IMR-90 (cell line): ENCODE measurements around the gene ZBED2. TPM values are rescaled to one million over a fixed set of nuclear protein-coding genes. Genes with fewer than 3 reads are reported as not detected.

Experiments
- ATAC-seq: fragments of 200-7000 bp; cut with Tn5 transposase; 2 replicates; pipeline ENCODE4 v1.9.1; 2020; ENCODE audit warnings: low read depth, mild to moderate bottlenecking, moderate library complexity
- BruUV-seq: library from RNA; stranded (reverse); fragments of 400-500 nt; replicated peaks from 2 replicates; lab custom pipeline; 2021; lab: Mats Ljungman, UMichigan
- CTCF ChIA-PET: fragments of 300-600 bp; formaldehyde crosslinking; extraction: SDS; loops from one replicate; lab custom pipeline; 2021; ENCODE audit warnings: antibody characterized with exemption; lab: Yijun Ruan, JAX
- POLR2A ChIA-PET: fragments of 300-600 bp; sonication (Branson Sonifier 250); formaldehyde crosslinking; loops from one replicate; lab custom pipeline; 2022; ENCODE audit warnings: antibody characterized with exemption; ENCODE audit not compliant: unreplicated experiment; lab: Charles Lee
- DNase-seq: peaks from one replicate; pipeline ENCODE4 v3.0.0; 2013
- H2AFZ ChIP-seq: replicated peaks from 2 replicates; pipeline ENCODE3; 2013; ENCODE audit warnings: low read length, mild to moderate bottlenecking; ENCODE audit not compliant: poor library complexity
- H2AK5ac ChIP-seq: 2 replicates; pipeline ENCODE4 v1.6.1; 2013; ENCODE audit warnings: low read depth, low read length, inconsistent platforms
- H2AK9ac ChIP-seq: replicated peaks from 2 replicates; pipeline ENCODE3; 2013; ENCODE audit warnings: mild to moderate bottlenecking, low read depth, low read length, moderate library complexity; ENCODE audit not compliant: poor library complexity
- H2BK120ac ChIP-seq: 2 replicates; pipeline ENCODE4 v1.6.1; 2013; ENCODE audit warnings: low read depth, low read length, inconsistent platforms
- H2BK15ac ChIP-seq: 3 replicates; pipeline ENCODE4 v1.6.1; 2013; ENCODE audit warnings: low read depth, low read length, inconsistent platforms
- H2BK20ac ChIP-seq: 2 replicates; pipeline ENCODE4 v1.6.1; 2013; ENCODE audit warnings: low read depth, mild to moderate bottlenecking, inconsistent platforms, low read length, moderate library complexity
- H2BK5ac ChIP-seq: 2 replicates; pipeline ENCODE4 v1.6.1; 2013; ENCODE audit warnings: mild to moderate bottlenecking, low read depth, low read length, inconsistent platforms; ENCODE audit not compliant: poor library complexity, severe bottlenecking
- H3K14ac ChIP-seq: replicated peaks from 2 replicates; pipeline ENCODE4 v1.6.1; 2013; ENCODE audit warnings: low read depth, low read length, inconsistent platforms
- H3K18ac ChIP-seq: 2 replicates; pipeline ENCODE4 v1.6.1; 2013; ENCODE audit warnings: low read depth, low read length, control low read depth
- H3K23ac ChIP-seq: 2 replicates; pipeline ENCODE4 v1.6.1; 2013; ENCODE audit warnings: low read depth, low read length, inconsistent platforms
- H3K27ac ChIP-seq: 2 replicates; pipeline ENCODE4 v1.5.1; 2013; ENCODE audit warnings: mild to moderate bottlenecking, control low read depth, low read length; ENCODE audit not compliant: insufficient read depth
- H3K27me3 ChIP-seq: 2 replicates; pipeline ENCODE4 v1.6.1; 2013; ENCODE audit warnings: low read length; ENCODE audit not compliant: control insufficient read depth, insufficient read depth
- H3K36me3 ChIP-seq: 2 replicates; pipeline ENCODE4 v1.6.1; 2013; ENCODE audit warnings: low read length, mixed read lengths; ENCODE audit not compliant: control insufficient read depth, insufficient read depth
- H3K4ac ChIP-seq: 2 replicates; pipeline ENCODE4 v1.6.1; 2013; ENCODE audit warnings: low read depth, low read length, inconsistent platforms
- H3K4me1 ChIP-seq: 2 replicates; pipeline ENCODE4 v1.6.1; 2013; ENCODE audit warnings: low read length, mixed read lengths; ENCODE audit not compliant: control insufficient read depth, insufficient read depth
- H3K4me2 ChIP-seq: 2 replicates; pipeline ENCODE4 v1.6.1; 2013; ENCODE audit warnings: low read depth, mild to moderate bottlenecking, control low read depth, low read length, moderate library complexity
- H3K4me3 ChIP-seq: 2 replicates; pipeline ENCODE4 v1.5.1; 2013; ENCODE audit warnings: low read depth, mild to moderate bottlenecking, control low read depth, low read length, moderate library complexity; ENCODE audit not compliant: insufficient read depth
- H3K56ac ChIP-seq: 2 replicates; pipeline ENCODE4 v1.6.1; 2013; ENCODE audit warnings: low read length, inconsistent platforms; ENCODE audit not compliant: insufficient read depth; ENCODE audit errors: extremely low read depth
- H3K79me1 ChIP-seq, 2 experiments: 2 replicates each; pipeline ENCODE4 v1.6.1; 2013; ENCODE audit warnings: low read length in 2 of 2, inconsistent platforms in 1 of 2, low read depth in 1 of 2
- H3K9ac ChIP-seq: 2 replicates; pipeline ENCODE4 v1.6.1; 2013; ENCODE audit warnings: low read depth, low read length, control low read depth
- H3K9me1 ChIP-seq: 2 replicates; pipeline ENCODE4 v1.6.1; 2013; ENCODE audit warnings: low read length, inconsistent platforms; ENCODE audit not compliant: insufficient read depth
- H3K9me3 ChIP-seq: 2 replicates; pipeline ENCODE4 v1.6.1; 2013; ENCODE audit warnings: low read length; ENCODE audit not compliant: control insufficient read depth, insufficient read depth
- H4K20me1 ChIP-seq: 2 replicates; pipeline ENCODE4 v1.6.1; 2013; ENCODE audit warnings: low read length, inconsistent platforms; ENCODE audit not compliant: insufficient read depth
- H4K5ac ChIP-seq: 2 replicates; pipeline ENCODE4 v1.6.1; 2013; ENCODE audit warnings: mild to moderate bottlenecking, low read depth, low read length, control low read depth
- H4K8ac ChIP-seq, 2 experiments: 2 replicates each; pipeline ENCODE4 v1.6.1; 2013; ENCODE audit warnings: low read depth in 2 of 2, low read length in 2 of 2, control low read depth in 1 of 2, inconsistent platforms in 1 of 2
- H4K91ac ChIP-seq: 2 replicates; pipeline ENCODE4 v1.6.1; 2013; ENCODE audit warnings: low read depth, low read length, inconsistent platforms; ENCODE audit not compliant: insufficient read depth
- BHLHE40 ChIP-seq: fragments of 150-350 bp; IDR thresholded peaks from 2 replicates; pipeline ENCODE4 v1.6.1; 2016; ENCODE audit warnings: mild to moderate bottlenecking, low read depth, low read length
- CTCF ChIP-seq: conservative IDR thresholded peaks from 2 replicates; pipeline ENCODE4 v1.5.1; 2012; ENCODE audit warnings: mild to moderate bottlenecking, low read depth, low read length, improper control_type of control experiment
- MAFK ChIP-seq: IDR thresholded peaks from 2 replicates; pipeline ENCODE4 v1.6.1; 2012; ENCODE audit warnings: low read depth, low read length, improper control_type of control experiment
- RCOR1 ChIP-seq: IDR thresholded peaks from 2 replicates; pipeline ENCODE4 v1.6.1; 2012; ENCODE audit warnings: mild to moderate bottlenecking, low read length, improper control_type of control experiment; ENCODE audit not compliant: insufficient replicate concordance
- SMC3 ChIP-seq: fragments of 150-350 bp; IDR thresholded peaks from 2 replicates; pipeline ENCODE4 v1.6.1; 2016; ENCODE audit warnings: low read depth, mild to moderate bottlenecking, antibody characterized with exemption, low read length, moderate library complexity
- WGBS, 2 experiments: methylation state at CpG; one replicate each; pipeline versions ENCODE4 v1.1.5 to v1.1.7; 2013; ENCODE audit warnings: missing lambda C conversion rate in 2 of 2; ENCODE audit not compliant: insufficient read length in 1 of 2; ENCODE audit errors: extremely low coverage in 2 of 2; 5-methylcytosine and 5-hydroxymethylcytosine counted together
- dilution Hi-C: fragments of 300-500 bp; cut with HindIII; formaldehyde crosslinking; loops from one replicate; pipeline ENCODE4 v1.14.3; 2018; ENCODE audit warnings: low sequenced_read_pairs; ENCODE audit not compliant: unreplicated experiment
- in situ Hi-C: fragments of 300-500 bp; cut with MboI; formaldehyde crosslinking; loops from 3 replicates; pipeline ENCODE4 v1.14.3; 2019; ENCODE audit warnings: low sequenced_read_pairs, inconsistent platforms, mixed read lengths
- intact Hi-C: fragments of 100-400 bp; cut with micrococcal nuclease; formaldehyde crosslinking; loops from 2 replicates; pipeline ENCODE4 v1.10.0; 2022
- polyA plus RNA-seq, 3 experiments: library from polyadenylated mRNA; depleted of rRNA; stranded (reverse); fragments of >200 nt; gene quantifications; 2 replicates each; pipeline ENCODE4 v1.2.3, GENCODE V29; 2012; ENCODE audit warnings: low replicate concordance in 1 of 3
- total RNA-seq: library from RNA; depleted of rRNA; stranded (reverse); fragments of >200 nt; gene quantifications from 2 replicates; pipeline ENCODE4 v1.2.3, GENCODE V29; 2012
- TF ChIP-seq, protein P1 (sequence below): fragments of 150-350 bp; IDR thresholded peaks from 2 replicates; pipeline ENCODE4 v1.6.1; 2016; ENCODE audit warnings: low read depth, mild to moderate bottlenecking, low read length, moderate library complexity, borderline replicate concordance

ZBED2 gene
- total and polyA plus RNA-seq, 2 of the 4 experiments (the other 2 are of a cell fraction) = 0.51 to 0.72 TPM

GRCh38 chr3:111596328-111596727 is 1.2 kb upstream of the ZBED2 start:
- Histone ChIP-seq H3K79me1 (peaks cover 0 to 11% of the 10 kb centered on the region in 2 experiments; a peak in 2 of 4 replicates), H3K36me3 (no peaks in the 10 kb centered on the region), H2AK5ac (no peak overlapping the region), H4K20me1 (no peaks in the 10 kb centered on the region), H4K5ac (no peak overlapping the region), H4K8ac (0 out of 4 replicates have a peak overlapping the region, but pooled peaks of 1 of the 2 experiments have one; percentile 2), H3K9ac (no peak overlapping the region), H2BK15ac (no peak overlapping the region), H3K56ac (no peak overlapping the region), H4K91ac (no peak overlapping the region), H3K4me2 (no peak overlapping the region), H3K23ac (no peak overlapping the region), H2BK20ac (no peak overlapping the region), H2AK9ac (no peak overlapping the region), H3K27me3 (no peaks in the 10 kb centered on the region), H3K14ac (no peak overlapping the region), H3K9me1 (peaks cover 24% of the 10 kb centered on the region), H3K27ac (no peak overlapping the region), H3K4me1 (peaks cover 23% of the 10 kb centered on the region), H2AFZ (no peak overlapping the region), H2BK5ac (peak overlapping the region; percentile 21), H3K4ac (no peak overlapping the region), H3K4me3 (no peak overlapping the region), H3K18ac (no peak overlapping the region), H2BK120ac (peak overlapping the region; percentile 24; the same call in 1 of the 2 replicates), H3K9me3 (no peaks in the 10 kb centered on the region)
- in situ Hi-C loops = loop anchor here (25.0 kb wide), 2 partner anchors 266 to 366 kb away; partner anchors contain the start of gene PHLDB2
- WGBS, 2 experiments = no CpG with 5 or more reads among the region's 4 CpGs
- CTCF ChIA-PET = no interaction called here
- DNase-seq (peak; percentile 13), ATAC-seq (no peak)
- dilution Hi-C loops = no loop called here
- POLR2A ChIA-PET = no interaction called here
- TF ChIP-seq RCOR1 = no peak
- no peak for TF ChIP-seq SMC3
- TF ChIP-seq MAFK = no peak
- TF ChIP-seq BHLHE40 = no peak
- no peak for TF ChIP-seq CTCF
- TF ChIP-seq, protein P1, sequence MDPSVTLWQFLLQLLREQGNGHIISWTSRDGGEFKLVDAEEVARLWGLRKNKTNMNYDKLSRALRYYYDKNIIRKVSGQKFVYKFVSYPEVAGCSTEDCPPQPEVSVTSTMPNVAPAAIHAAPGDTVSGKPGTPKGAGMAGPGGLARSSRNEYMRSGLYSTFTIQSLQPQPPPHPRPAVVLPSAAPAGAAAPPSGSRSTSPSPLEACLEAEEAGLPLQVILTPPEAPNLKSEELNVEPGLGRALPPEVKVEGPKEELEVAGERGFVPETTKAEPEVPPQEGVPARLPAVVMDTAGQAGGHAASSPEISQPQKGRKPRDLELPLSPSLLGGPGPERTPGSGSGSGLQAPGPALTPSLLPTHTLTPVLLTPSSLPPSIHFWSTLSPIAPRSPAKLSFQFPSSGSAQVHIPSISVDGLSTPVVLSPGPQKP = no peak
- intact Hi-C loops = no loop called here
- BruUV-seq = no TSS peak
